Suprapubic skin (tissue), 3 donors: ENCODE measurements around the gene KCNAB2.

Experiments
- CTCF ChIP-seq, 2 donors: fragments of 200-600 bp in 1 of 2; fragments of 450-650 bp in 1 of 2; sonication (generic) in 1 of 2; IDR thresholded peaks; one replicate each; pipeline ENCODE4 v1.5.1; 2016 to 2019; ENCODE audit warnings: antibody characterized with exemption in 2 of 2, mild to moderate bottlenecking in 1 of 2, moderate library complexity in 1 of 2
- POLR2A ChIP-seq, 2 donors: fragments of 450-650 bp; IDR thresholded peaks; one replicate each; pipeline ENCODE4 v1.6.1; 2017; ENCODE audit warnings: antibody characterized with exemption in 2 of 2, mild to moderate bottlenecking in 2 of 2, moderate library complexity in 2 of 2

DNA sequence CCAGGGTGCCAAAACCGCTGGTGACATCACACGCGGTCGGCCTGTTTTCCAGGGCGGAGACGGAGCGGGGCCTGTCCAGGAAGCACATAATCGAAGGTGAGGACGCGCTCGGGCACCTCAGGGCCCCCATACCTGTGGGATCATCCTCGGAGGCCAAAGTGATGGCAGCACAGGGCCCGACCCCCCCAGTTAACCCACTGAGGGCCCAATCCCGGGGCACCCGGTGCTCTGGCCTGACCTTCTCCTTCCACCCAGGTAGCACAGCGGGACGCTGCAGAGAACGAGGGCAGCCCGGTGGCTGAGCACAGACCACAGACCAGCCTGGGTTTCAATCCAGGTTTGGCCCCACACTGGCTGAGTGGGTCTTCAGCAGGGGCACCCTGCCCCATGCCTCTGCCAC lies 43.3 kb downstream of the KCNAB2 start:
- TF ChIP-seq CTCF (IDR thresholded peaks at IDR 0.05), result no peak
- no peak for TF ChIP-seq POLR2A (IDR thresholded peaks at IDR 0.05)
